Measurements from ENCODE around the gene SNX8.
A peak's percentile ranks its signal among the peaks of the same experiment; 100 is the strongest.

The SNX8 gene

DNA sequence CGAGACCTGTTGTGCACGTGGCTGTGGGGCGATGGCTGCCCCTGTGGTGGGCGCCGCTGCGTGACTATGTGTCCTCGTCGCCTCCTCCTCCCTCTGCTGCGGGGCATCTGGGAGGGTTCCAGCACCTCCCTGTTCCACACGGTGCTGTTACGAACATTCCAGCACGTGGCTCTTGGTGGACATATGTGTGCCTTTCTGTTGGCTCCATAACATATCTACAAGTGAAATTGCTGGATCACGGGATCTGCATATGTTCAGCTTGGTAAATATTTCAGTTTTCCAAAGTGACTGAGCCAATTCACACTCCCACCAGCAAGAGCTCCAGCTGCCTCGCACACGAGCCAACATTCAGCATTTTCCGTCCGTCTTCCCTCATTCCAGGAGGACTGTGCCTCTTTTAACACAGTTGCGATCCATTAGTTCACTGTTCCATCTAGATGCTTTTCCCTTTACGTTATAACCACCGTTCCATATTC is 25.1 kb downstream of the SNX8 start:
- no peak overlapping the region for H3K4me3 ChIP-seq (replicated peaks; ENCODE audit: low read depth, low read length)
- TF ChIP-seq, protein P1, sequence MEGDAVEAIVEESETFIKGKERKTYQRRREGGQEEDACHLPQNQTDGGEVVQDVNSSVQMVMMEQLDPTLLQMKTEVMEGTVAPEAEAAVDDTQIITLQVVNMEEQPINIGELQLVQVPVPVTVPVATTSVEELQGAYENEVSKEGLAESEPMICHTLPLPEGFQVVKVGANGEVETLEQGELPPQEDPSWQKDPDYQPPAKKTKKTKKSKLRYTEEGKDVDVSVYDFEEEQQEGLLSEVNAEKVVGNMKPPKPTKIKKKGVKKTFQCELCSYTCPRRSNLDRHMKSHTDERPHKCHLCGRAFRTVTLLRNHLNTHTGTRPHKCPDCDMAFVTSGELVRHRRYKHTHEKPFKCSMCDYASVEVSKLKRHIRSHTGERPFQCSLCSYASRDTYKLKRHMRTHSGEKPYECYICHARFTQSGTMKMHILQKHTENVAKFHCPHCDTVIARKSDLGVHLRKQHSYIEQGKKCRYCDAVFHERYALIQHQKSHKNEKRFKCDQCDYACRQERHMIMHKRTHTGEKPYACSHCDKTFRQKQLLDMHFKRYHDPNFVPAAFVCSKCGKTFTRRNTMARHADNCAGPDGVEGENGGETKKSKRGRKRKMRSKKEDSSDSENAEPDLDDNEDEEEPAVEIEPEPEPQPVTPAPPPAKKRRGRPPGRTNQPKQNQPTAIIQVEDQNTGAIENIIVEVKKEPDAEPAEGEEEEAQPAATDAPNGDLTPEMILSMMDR (IDR thresholded peaks at IDR 0.05; ENCODE audit: insufficient read depth, low read length, poor library complexity, severe bottlenecking): no peak
- no peaks in the 10 kb centered on the region for H3K36me3 ChIP-seq (ENCODE audit: control insufficient read depth, insufficient read depth, low read length)
- DNase-seq (ENCODE audit: extremely low read depth, insufficient read length): no peak
- no peaks in the 10 kb centered on the region for H3K27me3 ChIP-seq (replicated peaks; ENCODE audit: control insufficient read depth, insufficient read depth, low read length)

DNA sequence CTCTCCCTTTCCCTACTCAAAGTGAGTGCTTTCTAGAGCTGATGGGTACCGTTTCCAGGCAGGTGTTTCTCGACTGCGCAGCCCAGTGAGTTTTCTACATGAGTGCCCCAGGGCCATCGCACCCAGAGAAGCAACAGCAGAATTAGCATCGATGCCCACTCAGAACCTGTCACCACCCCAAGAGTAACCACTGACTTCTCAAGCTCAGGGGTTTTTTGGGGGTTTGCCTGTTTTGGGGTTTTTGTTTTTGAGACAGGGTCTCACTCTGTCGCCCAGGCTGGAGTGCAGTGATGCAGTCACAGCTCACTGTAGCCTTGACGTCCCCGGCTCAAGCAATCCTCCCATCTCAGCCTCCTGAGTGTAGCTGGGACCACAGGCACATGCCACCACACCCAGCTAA is 25.7 kb downstream of the SNX8 start:
- H3K36me3 ChIP-seq (ENCODE audit: control insufficient read depth, insufficient read depth, low read length): peaks cover under 1% of the 10 kb centered on the region; the same call in 1 of the 2 replicates
- no peak overlapping the region for H3K4me3 ChIP-seq (replicated peaks; ENCODE audit: low read depth, low read length)
- DNase-seq (ENCODE audit: extremely low read depth, insufficient read length): peak; percentile 64
- TF ChIP-seq, protein P1 (IDR thresholded peaks at IDR 0.05; ENCODE audit: insufficient read depth, low read length, poor library complexity, severe bottlenecking): no peak
- no peaks in the 10 kb centered on the region for H3K27me3 ChIP-seq (replicated peaks; ENCODE audit: control insufficient read depth, insufficient read depth, low read length)

DNA sequence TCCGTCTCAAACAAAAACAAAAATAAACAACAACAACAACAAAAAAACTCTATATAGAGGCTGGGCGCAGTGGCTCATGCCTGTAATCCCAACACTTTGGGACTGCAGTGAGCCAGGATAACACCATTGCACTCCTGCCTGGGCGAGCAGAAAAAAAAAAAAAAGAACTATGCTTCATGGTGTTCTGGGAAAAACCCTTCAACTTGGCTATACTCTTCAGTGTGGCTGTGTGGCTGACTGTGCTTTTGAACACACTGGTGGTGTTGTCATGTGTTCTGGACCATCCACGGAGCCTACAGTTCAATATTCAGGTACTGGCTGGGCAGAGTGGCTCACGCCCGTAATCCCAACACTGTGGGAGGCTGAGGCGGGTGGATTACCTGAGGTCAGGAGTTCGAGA is 26.5 kb downstream of the SNX8 start:
- peaks cover 4% of the 10 kb centered on the region for H3K36me3 ChIP-seq (ENCODE audit: control insufficient read depth, insufficient read depth, low read length)
- TF ChIP-seq, protein P1 (IDR thresholded peaks at IDR 0.05; ENCODE audit: insufficient read depth, low read length, poor library complexity, severe bottlenecking): no peak
- no peaks in the 10 kb centered on the region for H3K27me3 ChIP-seq (replicated peaks; ENCODE audit: control insufficient read depth, insufficient read depth, low read length)
- H3K4me3 ChIP-seq (replicated peaks; ENCODE audit: low read depth, low read length): no peak overlapping the region
- DNase-seq (ENCODE audit: extremely low read depth, insufficient read length): no peak

DNA sequence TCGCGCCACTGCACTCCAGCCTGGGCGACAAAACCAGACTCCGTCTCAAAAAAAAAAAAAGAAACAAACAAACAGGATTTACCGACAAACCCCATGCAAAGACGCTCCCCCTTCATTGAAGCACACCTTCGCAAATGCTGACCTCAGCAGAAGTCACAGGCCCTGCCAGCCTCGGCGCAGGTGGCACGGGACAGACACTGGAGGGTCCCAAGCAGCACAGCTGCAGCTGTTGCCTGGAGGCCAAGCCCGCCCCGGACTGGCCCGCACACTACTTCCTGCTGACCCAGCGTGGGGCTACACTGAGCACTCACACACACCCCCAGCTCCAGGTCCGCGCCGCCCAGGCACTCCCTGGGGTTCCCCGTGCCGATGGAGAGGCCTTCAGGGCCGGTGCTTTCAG is 31.2 kb downstream of the SNX8 start:
- no peaks in the 10 kb centered on the region for H3K27me3 ChIP-seq (replicated peaks; ENCODE audit: control insufficient read depth, insufficient read depth, low read length)
- DNase-seq (ENCODE audit: extremely low read depth, insufficient read length): no peak
- peaks cover 4% of the 10 kb centered on the region for H3K36me3 ChIP-seq (ENCODE audit: control insufficient read depth, insufficient read depth, low read length)
- no peak overlapping the region for H3K4me3 ChIP-seq (replicated peaks; ENCODE audit: low read depth, low read length)
- TF ChIP-seq, protein P1 (IDR thresholded peaks at IDR 0.05; ENCODE audit: insufficient read depth, low read length, poor library complexity, severe bottlenecking): no peak

DNA sequence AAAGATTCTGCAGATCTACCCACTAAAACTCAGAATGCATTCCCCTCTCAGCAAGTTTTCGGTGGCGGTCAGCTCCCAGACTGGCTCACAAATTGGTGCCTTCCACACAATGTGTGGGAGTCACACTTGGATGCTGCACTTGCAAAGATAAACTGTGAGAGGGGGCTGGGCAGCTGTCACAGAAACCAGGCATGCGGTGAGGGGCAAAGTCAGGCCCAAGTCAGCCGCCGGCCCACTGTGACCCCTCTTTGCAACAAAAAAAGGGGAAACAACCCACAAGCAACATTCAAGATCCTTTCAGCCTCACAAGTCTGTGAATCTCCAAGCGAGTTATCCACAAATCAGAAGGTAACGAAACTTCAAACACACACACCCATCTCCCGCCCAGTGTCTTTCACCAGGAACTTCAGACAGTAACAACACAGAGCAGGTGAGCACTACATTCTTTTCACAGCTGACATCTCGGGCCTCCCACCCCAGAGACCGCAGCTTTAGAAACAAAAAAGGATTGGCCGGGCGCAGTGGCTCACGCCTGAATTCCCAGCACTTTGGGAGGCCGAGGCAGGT is 32.0 kb downstream of the SNX8 start:
- TF ChIP-seq, protein P1 (IDR thresholded peaks at IDR 0.05; ENCODE audit: insufficient read depth, low read length, poor library complexity, severe bottlenecking): no peak
- H3K4me3 ChIP-seq (replicated peaks; ENCODE audit: low read depth, low read length): no peak overlapping the region
- no peak for DNase-seq (ENCODE audit: extremely low read depth, insufficient read length)
- peaks cover 4% of the 10 kb centered on the region for H3K36me3 ChIP-seq (ENCODE audit: control insufficient read depth, insufficient read depth, low read length)
- no peaks in the 10 kb centered on the region for H3K27me3 ChIP-seq (replicated peaks; ENCODE audit: control insufficient read depth, insufficient read depth, low read length)

DNA sequence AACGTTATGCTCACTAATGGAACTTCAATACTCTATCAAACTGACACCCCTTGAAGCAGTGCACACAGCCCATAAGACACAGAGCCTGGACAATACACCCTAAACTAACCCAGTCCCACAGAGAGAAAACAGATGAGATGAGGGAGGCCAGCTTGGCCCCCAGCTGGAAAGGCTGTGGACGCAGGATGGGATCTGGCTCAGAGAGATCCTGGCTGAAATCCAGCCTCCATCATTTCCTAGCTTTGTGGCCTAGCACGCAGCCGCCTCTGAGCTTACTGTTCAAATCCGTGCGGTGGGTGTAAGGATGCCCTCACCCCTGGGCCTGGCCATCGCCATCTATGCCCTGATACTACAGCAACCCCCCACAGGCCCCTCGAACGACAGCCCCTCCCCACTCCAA is 32.7 kb downstream of the SNX8 start:
- no peak overlapping the region for H3K4me3 ChIP-seq (replicated peaks; ENCODE audit: low read depth, low read length)
- TF ChIP-seq, protein P1 (IDR thresholded peaks at IDR 0.05; ENCODE audit: insufficient read depth, low read length, poor library complexity, severe bottlenecking): no peak
- peaks cover 5% of the 10 kb centered on the region for H3K36me3 ChIP-seq (ENCODE audit: control insufficient read depth, insufficient read depth, low read length)
- no peaks in the 10 kb centered on the region for H3K27me3 ChIP-seq (replicated peaks; ENCODE audit: control insufficient read depth, insufficient read depth, low read length)
- DNase-seq (ENCODE audit: extremely low read depth, insufficient read length): no peak

All from GM06990 (cell line).